Stimulated activated naive CD8-positive, alpha-beta T cell treated with anti-CD3 and anti-CD28 coated beads, Interleukin-15, Interleukin-2, amounts not matched to agents 100 U/mL and 50 U/mL, for 24 hours (primary cell): Measurements from ENCODE around the gene TRIM37.
"Not testable (repeated sequence)": the region's sequence is repeated elsewhere in the genome, so short reads cannot be mapped to it uniquely, and the experiment has no call there.

ENCODE experiments used
- ATAC-seq: fragments of 150-1000 bp; cut with Tn5 transposase; one replicate; pipeline ENCODE4 v1.10.0; 2021
- DNase-seq: peaks from one replicate; pipeline ENCODE4 v3.0.0; 2021

The TRIM37 gene, protein sequence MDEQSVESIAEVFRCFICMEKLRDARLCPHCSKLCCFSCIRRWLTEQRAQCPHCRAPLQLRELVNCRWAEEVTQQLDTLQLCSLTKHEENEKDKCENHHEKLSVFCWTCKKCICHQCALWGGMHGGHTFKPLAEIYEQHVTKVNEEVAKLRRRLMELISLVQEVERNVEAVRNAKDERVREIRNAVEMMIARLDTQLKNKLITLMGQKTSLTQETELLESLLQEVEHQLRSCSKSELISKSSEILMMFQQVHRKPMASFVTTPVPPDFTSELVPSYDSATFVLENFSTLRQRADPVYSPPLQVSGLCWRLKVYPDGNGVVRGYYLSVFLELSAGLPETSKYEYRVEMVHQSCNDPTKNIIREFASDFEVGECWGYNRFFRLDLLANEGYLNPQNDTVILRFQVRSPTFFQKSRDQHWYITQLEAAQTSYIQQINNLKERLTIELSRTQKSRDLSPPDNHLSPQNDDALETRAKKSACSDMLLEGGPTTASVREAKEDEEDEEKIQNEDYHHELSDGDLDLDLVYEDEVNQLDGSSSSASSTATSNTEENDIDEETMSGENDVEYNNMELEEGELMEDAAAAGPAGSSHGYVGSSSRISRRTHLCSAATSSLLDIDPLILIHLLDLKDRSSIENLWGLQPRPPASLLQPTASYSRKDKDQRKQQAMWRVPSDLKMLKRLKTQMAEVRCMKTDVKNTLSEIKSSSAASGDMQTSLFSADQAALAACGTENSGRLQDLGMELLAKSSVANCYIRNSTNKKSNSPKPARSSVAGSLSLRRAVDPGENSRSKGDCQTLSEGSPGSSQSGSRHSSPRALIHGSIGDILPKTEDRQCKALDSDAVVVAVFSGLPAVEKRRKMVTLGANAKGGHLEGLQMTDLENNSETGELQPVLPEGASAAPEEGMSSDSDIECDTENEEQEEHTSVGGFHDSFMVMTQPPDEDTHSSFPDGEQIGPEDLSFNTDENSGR

DNA sequence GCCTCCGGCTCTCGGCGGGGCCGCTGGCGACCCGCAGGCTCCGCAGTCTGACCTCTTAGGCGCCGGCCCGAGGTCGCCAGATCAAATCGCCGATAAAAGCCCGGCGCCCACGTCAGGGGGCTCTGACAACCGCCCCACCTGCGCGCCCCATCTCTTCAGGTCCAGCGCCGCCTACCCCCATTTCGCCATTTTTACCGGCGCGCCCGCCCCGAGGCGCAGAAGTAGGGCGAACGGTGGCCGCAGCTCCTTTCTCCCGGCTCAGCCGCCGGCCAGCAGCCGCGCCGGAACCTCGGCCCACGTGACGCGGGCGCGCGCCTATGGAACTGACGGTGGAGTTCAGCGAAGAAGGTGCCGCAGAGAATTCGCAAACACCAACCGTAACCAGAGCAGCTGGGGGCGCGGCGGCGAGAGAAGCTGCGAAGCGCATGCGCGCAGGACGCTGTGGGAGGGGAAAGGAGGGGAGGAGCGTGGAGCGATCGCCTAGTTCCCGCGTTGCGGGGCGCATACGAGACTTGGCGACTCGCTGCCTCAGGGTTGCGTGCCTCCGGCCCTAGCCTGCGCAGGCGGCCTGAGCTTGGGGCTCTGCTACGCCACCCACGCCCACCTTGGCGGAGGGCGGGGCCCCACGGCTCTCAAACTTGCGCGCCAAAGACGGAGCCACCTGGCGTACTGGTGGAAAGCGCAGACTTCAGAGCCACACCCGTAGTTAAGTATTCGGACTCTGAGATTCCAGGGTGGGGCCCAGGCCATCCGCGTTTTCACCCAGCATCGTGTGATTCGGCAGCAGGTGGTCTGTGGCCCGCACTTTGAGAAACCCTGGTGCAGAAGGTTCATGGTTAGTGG is at the start of gene TRIM37:
TSS of gene TRIM37 (minus strand) at position 418 of the 843 bp plus-strand sequence. CDS start 419 bp downstream, outside the sequence.
- DNase-seq (peak; percentile 98), ATAC-seq (peak; percentile 98)

DNA sequence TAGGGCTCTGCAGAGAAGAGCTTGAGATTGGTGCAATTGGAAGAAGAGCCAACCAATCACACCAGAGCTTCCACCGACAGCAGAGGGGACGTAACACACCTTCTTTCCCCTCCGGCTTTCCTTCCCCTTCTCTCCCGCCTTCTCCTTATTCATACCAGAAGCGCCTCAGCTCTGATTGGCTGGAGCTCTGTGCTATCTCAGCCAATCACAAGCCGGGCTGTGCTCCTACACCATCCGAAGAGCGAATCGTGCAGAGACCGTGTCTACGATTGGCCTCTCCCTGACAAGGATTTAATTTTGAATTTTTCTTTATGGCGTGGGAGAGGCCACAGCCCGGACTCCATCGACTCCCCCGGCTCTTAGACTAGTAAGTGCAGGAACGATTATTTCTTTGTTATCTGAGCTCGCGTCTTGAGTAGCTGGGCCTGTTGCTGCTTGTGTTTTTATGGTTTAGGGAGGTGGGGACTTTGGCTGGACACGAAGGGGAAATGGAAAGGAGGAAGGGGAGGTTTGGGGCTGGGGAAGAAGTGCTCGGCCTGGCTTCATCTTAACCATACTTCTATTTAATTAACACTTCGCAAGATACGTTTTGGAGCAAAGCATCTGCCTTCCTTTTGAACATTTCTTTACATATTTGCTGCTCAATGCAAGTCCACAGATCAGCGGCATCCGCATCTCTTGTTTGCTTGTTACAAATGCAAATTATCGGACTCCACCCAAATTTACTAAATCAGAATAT is 48.9 kb upstream of the TRIM37 start, which contains the start of gene PRR11:
TSS of gene PRR11 (plus strand) at position 308 of the 739 bp plus-strand sequence. CDS start 14,007 bp downstream, outside the sequence.
- ATAC-seq (peak; percentile 92), DNase-seq (peak; percentile 87)

DNA sequence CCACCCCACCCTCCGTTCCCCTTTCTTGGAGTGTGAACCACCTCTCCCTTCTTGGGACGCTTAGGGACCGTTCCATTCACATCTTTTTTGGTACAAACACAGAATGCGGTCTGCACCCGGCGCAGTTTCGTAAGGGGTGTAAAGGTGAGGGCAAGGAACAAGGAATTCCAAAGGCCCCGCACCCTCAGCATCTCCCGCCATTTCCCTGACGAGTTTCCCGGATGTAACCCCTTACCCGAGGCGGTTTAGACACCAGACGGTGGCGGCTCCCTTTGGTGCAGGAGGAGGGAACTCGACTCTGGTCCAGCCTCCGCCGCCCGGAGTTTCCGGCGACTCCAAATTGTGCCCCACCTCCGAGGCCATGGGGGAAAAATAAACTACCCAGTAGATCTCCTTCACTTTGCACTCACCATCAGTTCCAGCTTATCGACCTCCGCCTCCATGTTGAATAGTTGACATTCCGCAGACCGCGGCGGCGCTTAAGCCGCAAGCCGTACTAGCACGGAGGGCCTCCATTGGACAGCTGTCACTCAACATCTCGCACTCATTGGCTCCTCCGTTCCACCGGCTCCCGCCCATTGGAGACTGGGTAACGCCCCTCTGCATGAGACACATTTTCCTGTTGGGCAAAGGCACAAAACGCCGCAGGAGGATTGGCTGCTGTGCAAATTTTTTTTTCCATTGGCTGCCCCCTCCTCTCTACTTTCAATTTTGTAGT is 48.2 kb upstream of the TRIM37 start, which contains the start of gene SKA2:
TSS of gene SKA2 (minus strand) at position 466 of the 718 bp plus-strand sequence. CDS start at position 443, 23 bp downstream.
- DNase-seq (peak; percentile 95), ATAC-seq (peak; percentile 87)

DNA sequence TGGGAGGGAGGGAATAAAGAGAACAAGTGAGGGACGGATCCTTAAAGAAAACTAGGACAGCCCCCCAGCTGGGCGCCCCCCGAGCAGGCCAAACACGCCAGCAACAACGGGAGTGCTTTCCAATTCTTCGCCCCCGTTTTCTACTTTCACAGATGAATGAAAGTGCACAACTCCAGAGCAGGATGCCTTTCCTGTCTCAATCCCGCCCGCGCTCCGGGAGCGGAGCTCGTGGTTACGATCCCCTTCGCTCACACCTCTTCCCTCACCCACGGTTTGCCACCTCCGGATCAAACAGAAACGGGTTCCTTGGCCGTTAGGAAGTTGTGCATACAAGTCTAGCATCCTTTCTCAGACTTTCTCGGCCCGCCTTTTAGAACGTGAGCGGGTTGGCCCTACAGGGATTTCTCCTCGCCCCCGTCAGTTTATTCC is 47.6 kb upstream of the TRIM37 start:
- ATAC-seq: no peak
- DNase-seq: peak; percentile 53

DNA sequence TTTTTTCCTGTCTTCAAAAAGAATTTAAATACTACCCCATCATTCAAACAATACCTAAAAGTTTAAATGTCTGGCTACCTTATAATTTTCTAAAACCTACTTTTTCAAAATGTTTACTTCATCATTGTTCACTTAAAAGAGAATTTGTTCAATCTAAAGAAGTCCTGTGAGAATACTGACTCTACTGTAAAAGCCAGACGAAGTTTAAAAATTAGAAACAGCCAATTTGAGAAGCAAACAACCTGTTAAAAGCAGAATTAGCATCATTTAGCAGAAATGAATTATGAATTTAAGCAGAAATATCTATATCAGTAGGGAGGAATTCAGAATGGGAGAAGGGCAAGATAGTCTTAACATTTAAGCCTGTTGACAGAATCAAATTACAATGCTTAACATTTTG is 46.2 kb upstream of the TRIM37 start:
- ATAC-seq (no peak), DNase-seq (no peak)

DNA sequence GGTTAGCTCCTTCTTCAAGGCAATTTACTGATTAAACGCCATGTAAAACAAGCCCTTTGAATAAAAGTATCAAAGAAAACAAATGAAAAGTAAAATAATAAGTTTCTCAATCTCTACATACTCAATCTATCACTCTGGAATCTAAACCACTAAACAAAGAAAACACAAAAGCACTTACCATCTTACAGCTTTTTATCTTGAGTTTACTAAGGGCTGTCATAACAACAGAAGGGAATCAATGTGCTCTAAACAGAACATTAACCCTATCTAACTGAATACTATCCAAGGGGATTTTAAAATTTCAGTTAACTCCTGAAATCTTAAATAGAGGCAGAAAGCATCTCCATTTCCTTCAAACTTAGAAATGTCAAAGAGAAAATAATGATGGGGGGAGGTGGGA is 44.9 kb upstream of the TRIM37 start:
- DNase-seq: no peak
- ATAC-seq: no peak

DNA sequence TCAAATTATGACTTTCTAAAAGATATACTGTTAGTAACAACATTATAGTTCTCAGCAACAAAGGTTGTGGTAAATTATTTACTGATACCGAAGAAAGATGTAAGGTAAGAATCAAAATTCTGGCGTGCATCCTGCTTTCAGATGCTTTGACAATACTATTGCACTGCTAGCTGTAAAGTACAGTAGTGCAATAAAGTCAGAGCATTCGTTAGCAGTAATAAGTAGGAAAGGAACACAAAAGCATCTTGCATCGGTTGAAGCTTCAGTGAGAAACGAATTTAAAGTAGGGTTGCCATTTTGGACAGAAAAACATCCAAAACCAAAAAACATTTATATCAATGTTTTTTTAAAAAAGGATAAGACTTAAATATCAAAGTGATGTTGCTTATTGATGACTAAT is 44.3 kb upstream of the TRIM37 start:
- ATAC-seq: no peak
- no peak for DNase-seq

DNA sequence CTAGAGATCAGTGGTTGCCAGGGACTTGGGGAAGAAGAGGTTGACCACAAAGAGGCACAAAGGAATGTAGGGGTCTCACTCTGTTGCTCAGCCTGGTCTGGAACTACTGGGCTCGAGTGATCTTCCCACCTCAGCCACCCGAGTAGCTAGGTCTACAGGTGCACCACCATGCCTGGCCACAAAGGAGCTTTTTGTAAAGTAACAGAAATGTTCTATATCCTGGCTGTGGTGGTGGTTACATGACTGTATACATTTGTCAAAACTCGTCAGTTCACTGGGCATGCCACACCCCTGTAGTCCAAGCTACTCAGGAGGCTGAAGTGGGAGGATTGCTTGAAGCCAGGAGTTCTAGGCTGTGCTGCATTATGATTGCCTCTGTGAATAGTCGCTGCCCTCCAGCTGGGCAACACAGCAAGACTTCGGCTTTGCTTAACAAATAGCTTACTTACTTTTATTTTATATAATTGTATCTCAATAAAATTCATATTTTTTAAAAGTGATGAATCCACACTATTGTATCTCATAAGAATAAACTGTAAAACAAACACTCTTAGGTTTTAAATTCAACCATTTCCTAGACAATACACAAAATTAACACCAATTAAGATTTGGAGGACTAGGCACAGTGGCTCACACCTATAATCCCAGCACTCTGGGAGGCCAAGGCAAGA is 43.3 kb upstream of the TRIM37 start:
- DNase-seq: no peak
- peak; percentile 26 for ATAC-seq

DNA sequence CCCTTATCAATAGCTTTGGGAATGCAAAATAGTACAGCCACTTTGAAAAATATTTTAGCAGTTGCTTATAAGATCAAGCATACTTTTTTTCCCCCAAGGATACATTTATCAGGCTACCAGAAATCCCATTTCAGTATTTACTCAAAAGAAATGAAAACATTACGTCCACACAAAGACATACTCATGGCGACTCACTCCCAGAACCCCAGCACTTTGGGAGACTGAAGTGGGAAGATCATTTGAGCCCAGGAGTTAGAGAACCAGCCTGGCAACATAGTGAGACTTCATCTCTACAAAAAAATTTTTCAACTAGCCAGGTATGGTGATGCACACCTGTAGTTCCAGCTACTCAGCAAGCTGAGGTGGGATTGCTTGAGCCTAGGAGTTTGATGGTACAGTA is 42.4 kb upstream of the TRIM37 start:
- no peak for DNase-seq
- no peak for ATAC-seq

DNA sequence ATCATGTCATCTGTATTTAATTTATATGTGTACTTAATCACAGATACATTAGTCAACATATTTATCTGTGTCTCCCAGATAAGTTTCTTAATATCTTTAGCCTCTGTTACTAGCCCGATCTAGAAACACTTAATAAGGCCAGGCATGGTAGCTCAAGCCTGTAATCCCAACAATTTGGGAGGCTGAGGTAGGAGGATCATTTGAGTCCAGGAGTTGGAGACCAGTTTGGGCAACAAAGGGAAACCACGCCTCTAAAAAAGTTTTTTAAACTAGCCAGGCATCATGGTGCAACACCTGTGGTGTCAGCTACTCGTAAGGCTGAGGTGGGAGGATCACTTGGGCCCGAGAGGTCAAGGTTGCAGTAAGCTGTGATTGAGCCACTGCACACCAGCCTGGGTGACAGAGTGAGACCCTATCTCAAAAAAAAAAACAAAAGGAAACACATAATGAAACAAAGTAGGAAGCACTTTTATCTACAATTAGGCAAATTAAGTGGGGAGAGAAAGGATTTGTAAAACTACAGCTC is 39.0 kb upstream of the TRIM37 start:
- ATAC-seq (no peak), DNase-seq (no peak)

DNA sequence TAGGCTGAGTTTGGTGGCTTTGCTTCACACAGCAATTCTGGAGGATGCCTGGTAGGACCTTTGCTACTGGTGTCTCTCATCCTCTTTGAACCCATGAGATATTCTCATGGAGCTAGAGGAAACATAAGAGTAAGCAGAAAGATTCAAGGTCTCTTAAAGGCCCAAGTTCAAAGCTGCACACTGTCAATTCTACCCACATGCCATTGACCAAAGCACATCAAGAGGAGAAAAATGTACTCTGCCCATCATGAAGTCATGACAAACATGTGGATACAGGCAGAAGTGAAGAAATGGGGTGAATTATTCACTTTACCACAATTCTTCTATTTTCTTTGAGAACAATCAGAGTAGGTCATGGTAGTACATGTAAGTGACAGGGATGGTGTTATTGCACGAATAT is 35.2 kb upstream of the TRIM37 start:
- no peak for ATAC-seq

DNA sequence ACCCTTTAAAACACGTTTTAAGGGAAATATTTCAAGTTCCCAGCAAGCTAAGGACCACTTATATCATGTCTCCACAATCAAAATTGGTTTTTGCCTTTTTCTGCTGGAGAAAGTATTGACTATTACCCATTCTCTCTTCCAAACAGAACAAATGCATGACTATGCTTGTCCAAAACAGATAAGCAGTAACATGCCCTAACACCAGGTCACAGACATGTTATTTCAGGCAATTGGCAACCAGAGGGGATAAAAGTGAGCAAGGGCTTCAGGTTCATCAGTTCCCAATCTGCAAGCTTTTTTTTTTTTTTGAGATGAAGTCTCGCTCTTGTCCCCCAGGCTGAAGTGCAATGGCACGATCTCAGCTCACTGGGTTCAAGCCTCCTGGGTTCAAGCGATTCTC is 33.3 kb upstream of the TRIM37 start:
- no peak for ATAC-seq
- DNase-seq: no peak

More for the DNA sequence above, 35.2 kb upstream of the TRIM37 start:
- no peak for DNase-seq

DNA sequence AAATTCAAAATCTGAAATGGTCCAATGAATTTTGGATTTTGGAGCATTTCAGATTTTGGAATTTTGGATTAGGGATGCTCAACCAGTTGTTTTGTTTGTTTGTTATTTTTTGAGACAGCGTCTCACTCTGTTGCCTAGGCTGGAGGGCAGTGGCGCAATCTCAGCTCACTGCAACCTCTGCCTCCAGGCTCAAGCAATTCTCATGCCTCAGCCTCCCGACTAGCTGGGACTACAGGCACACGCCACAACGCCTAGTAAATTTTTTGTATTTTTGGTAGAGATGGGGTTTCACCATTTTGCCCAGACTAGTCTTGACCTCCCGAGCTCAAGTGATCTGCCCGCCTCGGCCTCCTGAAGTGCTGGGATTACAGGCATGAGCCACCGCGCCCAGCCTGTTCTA is 31.7 kb upstream of the TRIM37 start:
- ATAC-seq, DNase-seq: not testable (repeated sequence)

DNA sequence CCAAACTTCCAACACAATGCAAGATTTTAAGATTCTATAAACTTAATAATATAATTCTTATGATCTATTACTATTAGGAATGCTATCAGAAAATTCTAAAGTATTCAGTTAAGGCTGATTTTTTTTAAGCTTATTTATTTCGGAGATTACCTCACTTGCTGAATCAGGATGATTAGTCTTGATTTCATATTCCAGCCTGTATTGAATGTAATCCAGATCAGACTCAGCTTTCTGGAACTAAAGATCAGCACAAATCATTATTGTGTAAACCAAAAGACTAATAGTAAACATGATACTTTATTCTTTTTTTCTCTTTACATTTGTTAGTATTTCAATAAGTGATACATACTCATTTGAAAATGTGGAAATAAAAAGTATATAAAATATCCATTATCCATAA is 24.5 kb upstream of the TRIM37 start:
- DNase-seq: no peak
- ATAC-seq: no peak

DNA sequence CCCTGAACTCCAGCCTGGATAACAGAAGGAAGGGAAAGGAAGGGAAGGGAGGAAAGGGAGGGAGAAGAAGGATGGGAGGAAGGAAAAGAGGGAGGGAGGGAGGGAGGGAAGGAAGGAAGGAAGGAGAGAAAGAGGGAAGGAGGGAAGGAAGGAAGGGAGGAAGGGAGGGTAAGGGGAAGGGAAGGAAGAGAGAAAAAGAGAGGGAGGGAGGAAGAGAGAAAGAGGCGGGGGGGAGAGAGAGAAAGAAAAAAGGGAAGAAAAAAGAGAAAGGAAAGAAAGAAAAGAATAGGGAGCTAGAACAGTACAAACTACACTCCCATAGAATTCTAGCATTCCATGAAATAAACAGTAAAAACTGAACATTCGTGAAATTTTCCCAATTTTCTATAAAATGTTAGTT is 23.1 kb upstream of the TRIM37 start:
- DNase-seq: no peak
- ATAC-seq: no peak

DNA sequence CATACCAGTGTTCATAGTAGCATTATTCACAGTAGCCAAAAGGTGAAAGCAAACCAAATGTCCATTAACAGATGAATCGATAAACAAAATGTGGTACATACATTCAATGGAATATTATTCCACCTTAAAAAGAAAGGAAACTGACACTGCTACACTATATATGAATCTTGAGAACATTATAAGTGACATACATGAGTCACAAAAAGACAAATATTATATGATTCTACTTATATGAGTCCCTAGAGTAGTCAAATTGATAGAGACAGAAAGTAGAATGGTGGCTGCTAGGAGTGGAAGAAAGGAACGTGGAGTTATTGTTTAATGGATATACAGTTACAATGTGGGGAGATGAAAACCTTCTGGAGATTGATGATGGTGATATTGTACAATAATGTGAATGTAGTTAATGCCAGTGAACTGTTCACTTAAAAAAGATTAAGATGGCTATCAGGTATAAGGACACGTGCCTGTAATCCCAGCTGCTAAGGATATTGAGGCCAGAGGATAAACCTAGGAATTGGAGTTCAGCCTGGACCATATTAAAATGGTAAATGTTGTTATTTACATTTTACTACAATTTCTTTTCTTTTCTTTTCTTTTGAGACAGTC is 20.2 kb upstream of the TRIM37 start:
- no peak for DNase-seq
- no peak for ATAC-seq

DNA sequence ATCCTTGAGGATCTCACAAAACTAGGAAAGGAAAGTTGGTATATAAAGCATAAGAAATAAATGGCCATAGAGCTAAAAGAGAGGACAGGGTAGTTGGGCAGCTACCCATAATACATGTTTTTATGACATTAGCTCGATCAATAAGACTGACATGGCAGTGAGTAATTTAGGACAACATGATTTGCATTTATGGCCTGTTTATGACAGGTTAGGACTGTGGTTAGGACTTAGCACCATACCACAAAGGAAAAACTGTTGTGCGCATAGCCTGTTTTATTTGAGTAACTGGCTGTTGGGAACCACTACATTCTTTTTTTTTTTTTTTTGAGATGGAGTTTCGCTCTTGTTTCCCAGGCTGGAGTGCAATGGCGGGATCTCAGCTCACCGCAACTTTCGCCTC is 18.0 kb upstream of the TRIM37 start:
- DNase-seq: no peak
- no peak for ATAC-seq

DNA sequence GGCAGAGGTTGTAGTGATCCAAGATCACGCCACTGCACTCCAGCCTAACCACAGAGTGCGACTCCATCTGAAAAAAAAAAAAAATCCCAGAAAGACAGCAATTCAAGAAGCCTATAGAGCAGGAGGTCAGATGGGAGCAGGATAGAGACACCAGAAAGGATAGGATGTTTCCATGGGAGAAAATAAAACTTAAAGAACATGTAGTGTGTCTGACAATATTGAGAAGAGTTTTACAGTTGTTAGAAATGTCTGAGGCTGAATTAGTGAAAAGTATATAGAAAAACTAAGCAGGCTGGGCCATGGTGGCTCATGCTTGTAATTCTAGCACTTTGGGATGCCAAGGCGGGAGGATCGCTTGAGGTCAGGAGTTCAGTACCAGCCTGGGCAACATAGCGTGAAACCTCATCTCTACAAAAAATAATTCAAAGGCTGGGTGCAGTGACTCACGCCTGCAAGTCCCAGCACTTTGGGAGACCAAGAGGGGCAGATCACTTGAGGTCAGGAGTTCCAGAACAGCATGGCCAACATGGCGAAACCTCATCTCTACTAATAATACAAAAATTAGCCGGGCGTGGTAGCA is 15.3 kb upstream of the TRIM37 start:
- no peak for DNase-seq
- no peak for ATAC-seq

DNA sequence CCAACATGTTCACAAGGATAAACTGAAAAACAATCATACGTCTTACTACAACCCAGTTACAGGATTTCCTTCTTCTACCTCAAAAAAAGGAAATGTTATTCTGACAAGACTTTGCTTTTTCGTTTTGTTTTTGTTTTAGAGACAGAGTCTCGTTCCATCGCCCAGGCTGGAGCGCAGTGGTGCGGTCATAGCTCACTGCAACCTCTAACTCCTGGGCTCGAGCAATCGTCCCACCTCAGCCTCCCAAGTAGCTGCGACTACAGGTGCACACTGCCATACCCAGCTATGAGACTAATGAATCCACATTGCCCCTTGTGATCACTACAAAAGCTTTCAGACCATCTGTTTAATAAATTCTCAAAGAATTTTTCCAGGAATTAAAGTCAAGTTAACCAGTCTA is 8.8 kb upstream of the TRIM37 start:
- ATAC-seq (no peak), DNase-seq (no peak)
